Activated CD4-positive, alpha-beta T cell treated with anti-CD3 and anti-CD28 coated beads, Interleukin-2, amount 50 U/mL, for 16 hours (primary cell): Measurements from ENCODE around the gene ZNF462.
"Not testable (repeated sequence)": the region's sequence is repeated elsewhere in the genome, so short reads cannot be mapped to it uniquely, and the experiment has no call there.

Experiments used
- DNase-seq: peaks from one replicate; pipeline ENCODE4 v3.0.0-alpha.2; 2020

Gene ZNF462

GRCh38 chr9:106963684-106964083 lies 100.7 kb downstream of the ZNF462 start:
- DNase-seq, result no peak

GRCh38 chr9:106964329-106964728 lies 101.4 kb downstream of the ZNF462 start:
- DNase-seq, result peak; percentile 6

- no peak for DNase-seq
Observed at GRCh38 chr9:106964822-106965525, 102.0 kb downstream of the ZNF462 start.

DNA sequence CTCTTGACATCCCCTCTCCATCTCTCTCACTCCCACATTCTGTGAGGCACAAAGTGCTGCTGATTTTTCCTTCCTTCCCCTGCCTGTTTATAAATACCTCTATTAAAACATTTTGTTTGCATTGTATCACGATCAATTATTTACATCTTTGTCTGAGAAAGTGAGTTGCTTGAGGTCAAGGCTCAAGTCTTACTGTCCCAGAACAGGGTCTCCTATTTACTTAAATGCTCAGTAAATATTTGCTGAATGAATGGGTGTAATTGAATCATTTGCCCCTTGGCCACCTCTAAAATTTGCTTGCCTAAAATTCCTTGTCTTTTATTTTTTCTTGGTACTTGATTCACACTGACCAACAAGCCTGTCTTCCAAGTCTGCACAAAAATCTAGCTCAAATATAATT lies 103.5 kb downstream of the ZNF462 start:
- no peak for DNase-seq

- no peak for DNase-seq
Observed at GRCh38 chr9:106969696-106970095, 106.7 kb downstream of the ZNF462 start.

DNA sequence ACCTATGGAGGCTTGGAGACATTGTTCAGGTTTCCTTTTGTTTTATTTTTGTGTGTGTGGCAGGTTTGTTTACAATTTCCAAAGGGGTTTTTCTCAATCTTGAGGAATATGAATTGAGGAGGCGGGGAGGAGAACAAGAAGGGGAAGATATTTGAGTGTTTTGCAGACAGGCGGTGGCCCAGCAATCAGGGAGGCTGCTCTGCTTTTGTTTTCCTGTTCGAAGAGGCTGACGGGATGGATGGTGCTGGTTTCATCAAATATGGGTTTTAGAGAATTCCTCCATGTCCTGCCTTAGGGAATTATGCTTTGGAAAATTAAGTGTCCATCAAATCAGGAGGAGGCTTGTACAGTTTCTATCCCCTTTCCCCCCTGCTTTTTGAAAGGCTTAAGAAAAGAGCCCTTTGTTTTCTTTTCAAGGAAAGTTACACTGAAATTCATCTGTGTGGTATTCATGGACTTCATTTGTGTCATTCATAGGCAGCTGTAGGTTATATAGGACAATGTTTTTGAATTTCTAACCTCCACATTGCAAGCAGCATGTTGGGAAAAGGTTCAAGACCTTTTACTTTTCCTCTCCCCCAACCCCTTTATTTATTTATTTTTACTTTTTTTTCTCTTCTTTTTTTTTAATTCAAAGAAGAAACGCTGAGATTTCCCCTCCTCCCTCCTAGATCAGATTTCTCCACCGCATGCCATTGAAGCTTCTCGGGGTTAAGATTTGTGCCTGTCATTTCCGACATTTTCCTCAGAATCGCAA lies 107.4 kb downstream of the ZNF462 start:
- DNase-seq, result no peak

DNA sequence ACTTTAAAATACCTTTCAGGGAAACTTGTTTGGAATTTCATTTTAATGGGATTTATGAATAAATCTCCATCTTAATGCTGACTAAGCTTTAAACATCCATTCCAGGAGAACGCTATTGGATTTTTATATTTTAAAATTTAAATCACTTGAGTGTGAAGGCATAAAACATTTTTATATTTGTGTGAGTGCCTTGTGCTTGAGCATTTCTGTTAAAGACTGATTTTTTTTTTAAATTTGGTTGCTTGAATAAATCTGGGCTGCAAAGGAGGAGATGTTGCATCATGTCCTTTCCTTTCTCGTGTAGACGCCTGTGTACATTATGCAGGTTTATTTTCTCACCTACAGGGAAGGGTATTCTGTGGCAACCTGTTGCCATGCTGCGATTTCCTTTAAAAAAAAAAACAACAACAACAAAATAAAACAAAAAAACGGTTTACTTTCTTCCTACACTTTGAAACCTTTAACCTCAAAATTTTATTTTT lies 108.1 kb downstream of the ZNF462 start:
- DNase-seq, result no peak

DNA sequence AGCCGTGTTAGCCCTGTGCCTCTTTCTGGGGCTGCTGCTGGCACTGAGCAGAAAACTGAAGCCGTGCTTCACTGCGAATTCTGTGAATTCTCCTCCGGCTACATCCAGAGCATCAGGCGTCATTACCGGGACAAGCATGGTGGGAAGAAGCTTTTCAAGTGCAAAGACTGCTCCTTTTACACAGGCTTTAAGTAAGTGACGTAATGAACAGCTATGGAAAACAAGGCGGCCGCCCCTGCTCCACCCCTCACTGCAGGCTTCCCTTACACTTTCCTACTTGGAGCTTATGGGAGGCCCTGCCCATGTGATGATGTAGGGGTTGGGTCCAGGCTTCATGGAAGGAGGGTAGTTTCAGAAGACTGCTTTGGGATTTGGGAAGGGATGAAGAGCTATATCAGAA lies 109.1 kb downstream of the ZNF462 start:
- no peak for DNase-seq

- DNase-seq, result no peak
Observed at GRCh38 chr9:106974341-106974740, 111.4 kb downstream of the ZNF462 start.

DNA sequence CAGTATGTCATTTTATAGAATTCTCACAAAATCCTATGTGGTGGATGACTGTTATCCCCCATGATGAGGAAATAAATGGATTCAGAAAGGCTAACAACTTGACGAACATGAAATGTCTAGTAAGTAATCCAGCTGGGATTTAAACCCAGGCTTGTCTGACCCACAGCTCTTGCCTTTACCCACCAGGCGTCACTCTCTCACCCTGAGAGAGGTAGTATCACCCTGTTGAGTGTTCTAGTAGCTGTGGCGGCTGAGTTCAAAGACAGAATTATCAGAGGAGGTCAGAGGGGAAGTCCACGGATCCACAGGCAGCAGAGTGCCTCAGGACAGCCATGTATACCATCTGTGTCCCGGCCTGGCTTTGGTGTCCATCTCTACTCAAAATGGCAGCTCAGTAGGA lies 113.8 kb downstream of the ZNF462 start:
- DNase-seq, result no peak

- DNase-seq, result no peak
Observed at GRCh38 chr9:106980551-106981101, 117.7 kb downstream of the ZNF462 start.

DNA sequence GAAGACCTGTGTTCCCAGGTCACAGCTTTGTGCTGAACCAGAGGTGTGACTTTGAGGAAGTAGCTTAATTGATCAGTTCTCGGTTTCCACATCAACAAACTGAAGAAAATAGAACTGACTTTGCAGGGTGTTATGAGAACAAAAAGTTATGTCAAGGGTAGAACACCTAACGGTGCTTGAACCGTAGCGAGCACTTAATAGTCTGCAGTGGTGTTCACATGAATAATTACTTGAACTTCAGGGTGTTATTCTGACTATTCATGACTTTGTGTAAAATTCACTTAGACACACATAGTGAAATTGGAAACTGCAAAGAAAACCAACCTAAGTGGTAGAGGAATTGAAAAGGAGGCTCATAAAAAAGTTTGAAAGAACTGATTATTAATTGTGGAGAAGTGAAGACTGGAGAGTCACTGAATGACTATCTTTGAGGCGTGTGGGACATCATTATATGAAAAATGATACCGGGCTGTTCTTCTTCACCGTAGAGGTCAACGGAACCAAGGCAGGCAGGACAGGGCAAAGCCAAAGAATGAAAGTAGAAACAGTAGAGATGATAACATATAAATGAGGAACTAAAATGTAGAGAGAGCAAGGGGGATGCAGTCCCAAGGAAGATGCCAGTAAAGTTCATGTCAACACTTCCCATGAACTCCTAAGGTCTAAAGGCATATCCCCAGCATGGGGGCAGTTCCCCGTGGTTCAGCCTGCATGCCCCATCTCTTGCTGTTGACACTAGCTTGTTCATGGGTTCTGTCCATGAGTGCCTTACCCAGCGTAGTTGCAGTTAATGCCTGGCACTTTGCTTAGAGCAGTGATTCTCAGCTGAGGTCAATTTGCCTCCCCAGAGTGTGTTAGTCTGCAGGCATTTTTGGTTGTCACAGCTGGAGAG lies 118.7 kb downstream of the ZNF462 start:
- DNase-seq, result no peak

DNA sequence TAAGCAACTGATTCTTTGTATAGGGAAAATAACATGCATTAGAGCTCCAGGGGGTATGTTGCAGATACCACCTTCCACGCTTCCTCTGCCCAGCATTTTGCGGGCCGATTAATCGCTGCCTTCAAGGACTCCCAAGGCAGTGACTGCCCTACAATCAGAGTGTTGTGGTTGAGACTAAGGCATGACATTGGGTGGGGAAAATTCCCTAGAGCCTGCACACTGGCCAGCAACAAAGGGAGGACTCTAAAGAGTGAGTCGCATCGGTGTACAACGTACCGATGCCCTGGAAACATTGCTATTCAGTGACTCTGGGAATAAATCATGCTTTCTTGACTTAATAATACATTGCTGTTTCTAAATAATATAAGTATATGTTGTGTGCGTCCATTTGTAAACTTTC lies 119.7 kb downstream of the ZNF462 start:
- DNase-seq, result no peak

- DNase-seq, result no peak
Observed at GRCh38 chr9:106983346-106983745, 120.4 kb downstream of the ZNF462 start.

DNA sequence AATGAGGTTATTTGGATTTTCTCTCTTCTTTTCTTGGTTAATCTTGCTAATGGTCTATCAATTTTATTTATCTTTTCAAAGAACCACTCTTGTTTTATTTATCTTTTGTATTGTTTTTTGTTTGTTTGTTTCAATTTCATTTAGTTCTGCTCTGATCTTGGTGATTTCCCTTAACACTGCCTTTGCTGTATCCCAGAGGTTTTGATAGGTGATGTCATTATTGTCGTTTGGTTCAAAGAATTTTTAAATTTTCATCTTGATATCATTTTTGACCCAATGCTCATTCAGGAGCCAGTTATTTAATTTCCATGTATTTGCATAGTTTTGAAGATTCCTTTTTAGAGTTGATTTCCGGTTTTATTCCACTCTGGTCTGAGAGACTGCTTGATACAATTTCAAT lies 126.9 kb downstream of the ZNF462 start:
- not testable (repeated sequence) for DNase-seq

DNA sequence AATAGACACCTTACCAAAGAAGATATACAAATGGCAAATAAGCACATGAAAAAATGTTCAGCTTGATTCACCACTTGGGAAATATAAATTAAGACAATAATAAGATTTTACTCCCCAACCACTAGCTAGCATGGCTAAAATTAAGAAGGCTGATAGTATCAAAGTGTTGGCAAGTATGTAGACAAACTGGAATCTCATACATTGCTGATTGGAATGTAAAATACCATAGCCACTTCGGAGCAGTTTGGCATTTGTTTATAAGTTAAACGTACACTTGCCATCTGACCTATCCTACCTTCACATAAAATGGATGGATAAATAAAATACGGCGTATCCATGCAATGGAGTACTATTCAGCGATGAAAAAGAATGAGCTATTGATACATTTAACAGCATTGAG lies 129.2 kb downstream of the ZNF462 start:
- DNase-seq, result no peak

DNA sequence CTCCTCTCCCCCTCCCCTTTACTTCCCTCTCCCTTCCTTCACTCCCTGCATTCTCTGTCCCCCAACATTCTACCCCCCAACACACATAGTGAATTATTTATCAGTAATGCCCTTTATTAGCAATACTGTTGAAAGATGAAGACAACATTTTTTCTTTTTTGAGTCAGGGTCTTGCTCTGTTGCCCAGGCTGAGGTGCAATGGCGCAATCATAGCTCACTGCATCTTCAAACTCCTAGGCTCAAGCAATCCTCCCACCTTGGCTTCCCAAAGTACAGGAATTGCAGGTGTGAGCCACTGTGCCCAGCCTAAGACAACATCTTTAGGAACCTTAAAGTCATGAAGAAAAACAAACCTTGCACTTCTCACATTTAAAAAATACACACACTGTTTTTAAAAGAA lies 130.6 kb downstream of the ZNF462 start:
- no peak for DNase-seq

DNA sequence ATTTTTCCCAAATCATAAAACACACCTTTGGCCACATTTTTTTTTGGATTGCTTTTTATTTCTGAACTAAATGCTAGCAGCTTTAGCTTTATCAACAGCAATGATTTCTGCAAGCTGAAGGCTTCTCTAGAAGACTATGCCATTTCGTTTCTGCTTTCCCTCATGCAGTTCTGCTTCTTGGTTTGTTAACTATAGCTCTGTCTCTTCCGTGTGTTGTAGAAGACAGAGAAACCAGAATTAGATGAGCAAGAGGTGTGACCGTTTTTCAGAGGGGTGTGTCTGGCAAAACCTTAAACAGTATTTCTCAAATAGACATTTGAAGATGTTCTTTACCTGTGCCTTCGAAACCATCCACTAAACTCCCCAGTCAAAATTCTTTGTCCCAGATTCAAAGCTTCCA lies 131.5 kb downstream of the ZNF462 start:
- DNase-seq, result no peak

- no peak for DNase-seq
Observed at GRCh38 chr9:107000218-107000617, 137.3 kb downstream of the ZNF462 start.

DNA sequence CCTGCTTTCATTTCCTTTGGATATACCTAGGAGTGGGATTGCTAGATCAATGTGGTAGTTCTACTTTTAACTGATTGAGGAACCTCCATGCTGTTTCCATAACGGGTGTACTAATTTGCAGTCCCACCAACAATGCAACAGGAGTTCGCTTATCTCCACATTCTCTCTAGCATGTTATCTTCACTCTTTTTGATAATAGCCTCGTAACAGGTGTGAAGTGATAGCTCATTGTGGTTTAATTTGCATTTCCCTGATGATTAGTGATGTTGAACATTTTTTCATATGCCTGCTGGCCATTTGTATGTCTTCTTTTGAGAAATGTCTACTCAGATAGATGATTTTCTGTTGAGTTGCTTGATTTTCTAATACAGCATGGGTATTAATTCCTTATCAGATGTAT lies 142.2 kb downstream of the ZNF462 start:
- no peak for DNase-seq

DNA sequence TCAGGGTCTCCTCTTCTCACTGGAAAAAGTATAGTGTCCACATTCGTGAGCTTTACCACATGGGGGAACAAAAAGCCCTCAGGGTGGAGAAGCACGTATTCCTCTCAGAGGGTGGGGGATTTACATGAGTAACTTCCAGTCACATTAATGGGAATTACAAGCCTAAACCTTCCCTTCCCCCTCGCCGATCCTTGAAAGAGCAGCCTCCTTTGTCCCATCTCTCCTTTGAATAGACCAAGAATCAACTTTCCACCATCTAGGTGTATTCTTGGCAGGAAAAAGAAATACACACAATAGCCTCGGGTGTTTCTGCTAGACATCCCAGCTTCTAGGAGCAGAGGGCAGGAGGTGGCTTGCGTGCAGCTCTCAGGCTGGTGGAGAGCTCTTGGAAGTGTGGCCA lies 144.4 kb downstream of the ZNF462 start:
- DNase-seq, result no peak

DNA sequence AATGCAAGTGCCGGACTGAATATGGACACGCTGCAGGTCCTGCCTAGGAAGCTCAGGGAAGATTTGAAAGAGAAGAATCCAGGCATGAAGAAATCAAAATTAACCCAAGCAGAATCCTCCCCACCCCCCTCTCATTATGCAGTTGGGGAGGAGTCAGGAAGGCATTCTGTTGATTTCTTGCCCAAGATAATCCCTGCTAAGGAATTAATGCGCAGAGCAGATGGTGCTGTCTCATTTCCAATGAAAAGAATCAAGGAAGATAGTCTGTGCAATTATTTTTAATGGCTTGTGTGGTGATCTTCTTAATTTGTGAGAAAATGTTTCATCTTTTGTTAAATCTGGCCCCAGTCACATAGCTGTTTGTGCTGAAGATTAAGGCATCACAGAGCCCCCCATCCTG lies 145.0 kb downstream of the ZNF462 start:
- no peak for DNase-seq

- no peak for DNase-seq
Observed at GRCh38 chr9:107008447-107008846, 145.5 kb downstream of the ZNF462 start.
